Loucy (cell line): ENCODE measurements around the gene HSPG2.

Source experiments
- H2AFZ ChIP-seq: fragments of 200-600 bp; sonication (generic); 2 replicates; pipeline ENCODE4 v1.6.0; 2016; ENCODE audit warnings: antibody characterized with exemption, mild to moderate bottlenecking, low read length, moderate library complexity
- H3F3A ChIP-seq: fragments of 200-600 bp; 2 replicates; pipeline ENCODE4 v1.6.0; 2016; ENCODE audit warnings: antibody characterized with exemption, low read depth, mild to moderate bottlenecking
- H3K27me3 ChIP-seq: fragments of 200-600 bp; sonication (generic); 2 replicates; pipeline ENCODE4 v1.6.1; 2014; ENCODE audit warnings: low read length, mild to moderate bottlenecking; ENCODE audit not compliant: insufficient read depth, poor library complexity, severe bottlenecking
- H3K36me3 ChIP-seq: fragments of 200-600 bp; sonication (generic); 2 replicates; pipeline ENCODE4 v1.6.1; 2016; ENCODE audit warnings: low read length; ENCODE audit not compliant: insufficient read depth
- H3K4me1 ChIP-seq: fragments of 200-600 bp; sonication (generic); 2 replicates; pipeline ENCODE4 v1.5.1; 2014; ENCODE audit warnings: low read length, mild to moderate bottlenecking; ENCODE audit not compliant: insufficient read depth, poor library complexity, severe bottlenecking
- H3K4me2 ChIP-seq: fragments of 200-600 bp; sonication (generic); 2 replicates; pipeline ENCODE4 v1.6.0; 2014; ENCODE audit warnings: antibody characterized with exemption, low read length, low read depth, mild to moderate bottlenecking; ENCODE audit not compliant: poor library complexity, severe bottlenecking
- H3K4me3 ChIP-seq: fragments of 200-600 bp; sonication (generic); 2 replicates; pipeline ENCODE4 v1.5.1; 2014; ENCODE audit warnings: low read length, mild to moderate bottlenecking, mixed read lengths; ENCODE audit not compliant: poor library complexity, severe bottlenecking
- H3K79me2 ChIP-seq: fragments of 200-600 bp; sonication (generic); 2 replicates; pipeline ENCODE4 v1.6.1; 2014; ENCODE audit warnings: low read length; ENCODE audit not compliant: insufficient read depth
- H3K9ac ChIP-seq: fragments of 200-600 bp; sonication (generic); 2 replicates; pipeline ENCODE4 v1.6.0; 2014; ENCODE audit warnings: mild to moderate bottlenecking, low read depth, low read length, moderate library complexity; ENCODE audit not compliant: poor library complexity, severe bottlenecking
- H3K9me2 ChIP-seq: fragments of 200-600 bp; sonication (generic); replicated peaks from 2 replicates; pipeline ENCODE4 v1.6.1; 2016; ENCODE audit warnings: low read depth, low read length, mixed read lengths
- H3K9me3 ChIP-seq: fragments of 200-600 bp; sonication (generic); 2 replicates; pipeline ENCODE4 v1.6.1; 2014; ENCODE audit warnings: mild to moderate bottlenecking, antibody characterized with exemption, low read length, low read depth; ENCODE audit not compliant: insufficient read depth
- H4K20me1 ChIP-seq: fragments of 200-600 bp; sonication (generic); 2 replicates; pipeline ENCODE4 v1.6.0; 2014; ENCODE audit warnings: antibody characterized with exemption, low read length, mild to moderate bottlenecking; ENCODE audit not compliant: insufficient read depth, poor library complexity, severe bottlenecking
- CTCF ChIP-seq: fragments of 200-600 bp; sonication (generic); conservative IDR thresholded peaks from 2 replicates; pipeline ENCODE4 v1.5.1; 2014; ENCODE audit warnings: mild to moderate bottlenecking, antibody characterized with exemption, low read length
- EZH2phosphoT487 ChIP-seq: fragments of 200-600 bp; IDR thresholded peaks from 2 replicates; pipeline ENCODE4 v1.6.1; 2018; ENCODE audit warnings: antibody characterized with exemption, mild to moderate bottlenecking, moderate library complexity, borderline replicate concordance

Gene HSPG2

GRCh38 chr1:21899267-21899810, 37.8 kb downstream of the HSPG2 start:
- Histone ChIP-seq H4K20me1 (no peaks in the 10 kb centered on the region), H3F3A (no peaks in the 10 kb centered on the region)

GRCh38 chr1:21898326-21899200, 38.5 kb downstream of the HSPG2 start:
- Histone ChIP-seq H3K4me1 (no peaks in the 10 kb centered on the region), H3F3A (no peaks in the 10 kb centered on the region), H4K20me1 (no peaks in the 10 kb centered on the region), H2AFZ (no peak overlapping the region), H3K9me3 (no peaks in the 10 kb centered on the region), H3K4me3 (no peak overlapping the region), H3K4me2 (no peak overlapping the region), H3K36me3 (no peaks in the 10 kb centered on the region), H3K9ac (no peak overlapping the region), H3K27me3 (no peaks in the 10 kb centered on the region), H3K9me2 (no peaks in the 10 kb centered on the region), H3K79me2 (no peaks in the 10 kb centered on the region)
- TF ChIP-seq EZH2phosphoT487, result no peak
- TF ChIP-seq CTCF, result no peak

More at GRCh38 chr1:21899267-21899810, 37.8 kb downstream of the HSPG2 start:
- no peak overlapping the region for H3K4me3 ChIP-seq
- TF ChIP-seq CTCF (no peak), EZH2phosphoT487 (no peak)
- no peaks in the 10 kb centered on the region for H3K36me3 ChIP-seq
- H3K9ac ChIP-seq, result no peak overlapping the region
- H2AFZ ChIP-seq, result no peak overlapping the region
- H3K9me3 ChIP-seq, result no peaks in the 10 kb centered on the region
- H3K27me3 ChIP-seq, result no peaks in the 10 kb centered on the region
- no peaks in the 10 kb centered on the region for H3K79me2 ChIP-seq
- H3K4me2 ChIP-seq, result no peak overlapping the region
- H3K4me1 ChIP-seq, result no peaks in the 10 kb centered on the region
- H3K9me2 ChIP-seq, result no peaks in the 10 kb centered on the region

- Histone ChIP-seq H3F3A (no peaks in the 10 kb centered on the region), H3K9ac (no peak overlapping the region), H4K20me1 (no peaks in the 10 kb centered on the region), H3K9me3 (no peaks in the 10 kb centered on the region), H3K4me1 (no peaks in the 10 kb centered on the region), H3K27me3 (no peaks in the 10 kb centered on the region), H3K4me3 (no peak overlapping the region), H3K9me2 (no peaks in the 10 kb centered on the region), H3K36me3 (no peaks in the 10 kb centered on the region), H2AFZ (no peak overlapping the region), H3K4me2 (no peak overlapping the region), H3K79me2 (no peaks in the 10 kb centered on the region)
- TF ChIP-seq EZH2phosphoT487, result no peak
- TF ChIP-seq CTCF, result no peak
Measured at GRCh38 chr1:21897844-21898243, 39.3 kb downstream of the HSPG2 start.
